ENCODE results near the gene OOSP4A.

DNA sequence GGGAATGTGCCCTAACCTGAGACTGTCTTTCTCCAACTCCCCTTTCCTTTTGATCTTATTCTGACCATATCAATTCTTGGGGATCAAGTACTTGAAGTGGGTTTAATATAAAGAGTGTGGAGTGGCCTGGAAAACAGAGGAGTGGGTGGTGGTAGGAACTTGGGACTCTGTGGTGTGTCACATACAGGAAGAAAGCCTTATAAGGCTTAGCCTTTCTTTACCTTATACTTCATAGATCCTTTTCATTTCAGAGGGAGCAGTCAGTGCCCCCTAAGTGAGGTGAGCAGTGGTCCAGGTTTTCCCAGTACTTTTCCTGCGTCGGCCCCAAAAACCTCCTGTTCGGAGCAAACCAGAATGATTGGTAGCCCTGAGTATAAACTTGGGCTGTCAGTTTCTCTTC, 25.1 kb upstream of the OOSP4A start:
- no peak for TF ChIP-seq TEAD4 (IDR thresholded peaks at IDR 0.05; ENCODE audit: borderline replicate concordance, insufficient read depth)
- TF ChIP-seq ELF1 (IDR thresholded peaks at IDR 0.05) = no peak
- no peak for TF ChIP-seq CTCF (IDR thresholded peaks at IDR 0.05)
- TF ChIP-seq RAD21 (IDR thresholded peaks at IDR 0.05; ENCODE audit: low read length) = no peak
- no peak for TF ChIP-seq FOSL2 (IDR thresholded peaks at IDR 0.05; ENCODE audit: borderline replicate concordance, low read depth)
- TF ChIP-seq USF2 (IDR thresholded peaks at IDR 0.05; ENCODE audit: borderline replicate concordance, low read depth, low read length) = no peak
- no peak for TF ChIP-seq GATA2 (CRISPR knock-in tag; IDR thresholded peaks at IDR 0.05)
- TF ChIP-seq SMC3 (IDR thresholded peaks at IDR 0.05; ENCODE audit: low read depth, low read length) = no peak
- TF ChIP-seq USF1 (IDR thresholded peaks at IDR 0.05; ENCODE audit: borderline replicate concordance, low read depth) = no peak
- TF ChIP-seq EP300 (IDR thresholded peaks at IDR 0.05; ENCODE audit: borderline replicate concordance in 1 of 2, low read depth in 1 of 2, low read length in 1 of 2) = no peak

All from SK-N-SH (cell line).